HepG2 (cell line): ENCODE results near the gene LDLRAD3. TPM values are rescaled to one million over a fixed set of nuclear protein-coding genes. Genes with fewer than 3 reads are reported as not detected.

Experiments
- ATAC-seq: fragments of 200-7000 bp; cut with Tn5 transposase; 3 replicates; pipeline ENCODE4 v1.9.1; 2020; ENCODE audit warnings: mild to moderate bottlenecking, moderate library complexity
- BruUV-seq: library from RNA; stranded (reverse); fragments of 400-500 nt; replicated peaks from 2 replicates; lab custom pipeline; 2021; lab: Mats Ljungman, UMichigan
- CTCF ChIA-PET: fragments of 300-600 bp; formaldehyde crosslinking; extraction: SDS; loops from one replicate; lab custom pipeline; 2021; ENCODE audit warnings: low total read pairs, inconsistent platforms, low intra/inter-chr PET ratio; lab: Yijun Ruan, JAX
- POLR2A ChIA-PET: fragments of 350-600 bp; sonication (Branson Sonifier 250); formaldehyde crosslinking; loops from one replicate; lab custom pipeline; 2020; ENCODE audit warnings: antibody characterized with exemption, inconsistent platforms; lab: Yijun Ruan, JAX
- DNase-seq: peaks from one replicate; pipeline ENCODE4 v3.0.0-alpha.2; 2015; ENCODE audit warnings: low spot score
- FAIRE-seq: peaks from 3 replicates; lab custom pipeline; 2011; peaks lifted over from hg19 to GRCh38; lab: Jason Lieb, UNC
- H2AFZ ChIP-seq: one replicate; pipeline ENCODE4 v1.6.1; 2011; ENCODE audit warnings: low read length, inconsistent platforms
- H3K27ac ChIP-seq: fragments of 300-600 bp; 3 replicates; pipeline ENCODE4 v1.8.0; 2011; ENCODE audit warnings: mixed run types, mild to moderate bottlenecking, mixed read lengths, low read length, inconsistent platforms; ENCODE audit not compliant: insufficient read depth; ENCODE audit errors: extremely low read length
- H3K27me3 ChIP-seq, 2 experiments: fragments of 200-600 bp in 1 of 2; 2 replicates in 1 of 2; 3 replicates in 1 of 2; pipeline versions ENCODE4 v1.6.0 to v1.8.0; 2011; ENCODE audit warnings: low read length in 2 of 2, mild to moderate bottlenecking in 2 of 2, moderate library complexity in 2 of 2, inconsistent platforms in 1 of 2; ENCODE audit not compliant: insufficient read depth in 2 of 2, control insufficient read depth in 1 of 2
- H3K36me3 ChIP-seq, 2 experiments: fragments of 200-600 bp in 1 of 2; replicated peaks in 1 of 2; 2 replicates in 1 of 2; 3 replicates in 1 of 2; pipeline versions ENCODE4 v1.5.1 to v1.8.0; 2011; ENCODE audit warnings: low read length in 2 of 2, inconsistent platforms in 1 of 2; ENCODE audit not compliant: insufficient read depth in 2 of 2, control insufficient read depth in 1 of 2
- H3K4me1 ChIP-seq: 2 replicates; pipeline ENCODE4 v1.5.1; 2012; ENCODE audit warnings: low read length, inconsistent platforms; ENCODE audit not compliant: insufficient read depth
- H3K4me2 ChIP-seq: 2 replicates; pipeline ENCODE4 v1.6.0; 2011; ENCODE audit warnings: low read depth, low read length, inconsistent platforms
- H3K4me3 ChIP-seq, 3 experiments: fragments of 200-600 bp in 1 of 3; sonication (generic), shearing (Covaris generic) in 1 of 3; replicated peaks in 1 of 3; 2 replicates each; pipeline ENCODE4 v1.5.1; 2011 to 2016; ENCODE audit warnings: low read length in 3 of 3, inconsistent platforms in 2 of 3, low read depth in 2 of 3, mild to moderate bottlenecking in 2 of 3, control low read depth in 1 of 3, mixed read lengths in 1 of 3; ENCODE audit not compliant: insufficient read depth in 1 of 3
- H3K79me2 ChIP-seq: one replicate; pipeline ENCODE4 v1.6.1; 2011; ENCODE audit warnings: low read length, inconsistent platforms; ENCODE audit not compliant: insufficient read depth
- H3K9ac ChIP-seq: 2 replicates; pipeline ENCODE4 v1.6.0; 2011; ENCODE audit warnings: mild to moderate bottlenecking, low read depth, low read length, inconsistent platforms; ENCODE audit not compliant: insufficient read depth
- H3K9me3 ChIP-seq: 2 replicates; pipeline ENCODE4 v1.5.1; 2012; ENCODE audit warnings: mild to moderate bottlenecking, low read length
- H4K20me1 ChIP-seq: 2 replicates; pipeline ENCODE4 v1.6.0; 2011; ENCODE audit warnings: inconsistent platforms, mild to moderate bottlenecking, low read length, moderate library complexity; ENCODE audit not compliant: insufficient read depth
- HOXA3 ChIP-seq: sonication (generic); formaldehyde crosslinking; IDR thresholded peaks from 2 replicates; pipeline ENCODE4 v1.5.0; 2020; ENCODE audit warnings: missing genetic modification reagents
- KLF13 ChIP-seq: sonication (generic); formaldehyde crosslinking; IDR thresholded peaks from 2 replicates; pipeline ENCODE4 v1.4.0; 2020; ENCODE audit warnings: mild to moderate bottlenecking, missing genetic modification reagents
- RBM39 ChIP-seq: fragments of 200-400 bp; formaldehyde crosslinking; IDR thresholded peaks from one replicate; pipeline ENCODE4 v1.6.1; 2018; ENCODE audit warnings: antibody characterized with exemption, mild to moderate bottlenecking, low read depth, low read length; ENCODE audit not compliant: poor library complexity, severe bottlenecking
- SMAD1 ChIP-seq: sonication (generic); formaldehyde crosslinking; IDR thresholded peaks from 2 replicates; pipeline ENCODE4 v1.4.0; 2020; ENCODE audit warnings: missing genetic modification reagents, low read depth, mild to moderate bottlenecking, borderline replicate concordance
- YY1 ChIP-seq: IDR thresholded peaks from 2 replicates; pipeline ENCODE4 v1.6.1; 2011; ENCODE audit warnings: low read length, low read depth, moderate library complexity, mild to moderate bottlenecking; ENCODE audit not compliant: insufficient read depth, insufficient replicate concordance
- ZBTB49 ChIP-seq: sonication (generic); formaldehyde crosslinking; IDR thresholded peaks from 2 replicates; pipeline ENCODE4 v1.4.0; 2020; ENCODE audit warnings: missing genetic modification reagents, borderline replicate concordance
- ZNF18 ChIP-seq: sonication (generic); formaldehyde crosslinking; IDR thresholded peaks from 2 replicates; pipeline ENCODE4 v1.8.0; 2022; ENCODE audit warnings: mild to moderate bottlenecking, missing genetic modification reagents; ENCODE audit not compliant: insufficient replicate concordance
- ZNF207 ChIP-seq: fragments of 450-650 bp; IDR thresholded peaks from 2 replicates; pipeline ENCODE4 v1.6.1; 2016; ENCODE audit warnings: antibody characterized with exemption, borderline replicate concordance
- ZNF614 ChIP-seq: IDR thresholded peaks from 2 replicates; pipeline ENCODE4 v1.6.1; 2018; ENCODE audit warnings: missing biosample characterization, missing genetic modification reagents, inconsistent platforms, borderline replicate concordance
- WGBS: methylation state at CpG from one replicate; pipeline ENCODE4 v1.1.6; 2017; ENCODE audit warnings: low lambda C conversion rate; 5-methylcytosine and 5-hydroxymethylcytosine counted together
- in situ Hi-C: cut with HindIII; loops from 2 replicates; pipeline ENCODE4 v1.10.0; 2017; ENCODE audit warnings: low pct_unique_long_range_greater_than_20kb; ENCODE audit not compliant: extremely low pct_ligation_motif_present
- intact Hi-C: fragments of 100-400 bp; cut with micrococcal nuclease; formaldehyde crosslinking; loops from one replicate; pipeline ENCODE4 v1.10.0; 2022; ENCODE audit not compliant: unreplicated experiment
- polyA plus RNA-seq, 8 experiments: library from polyadenylated mRNA; depleted of rRNA in 3 of 8; stranded (reverse) in 7 of 8; unstranded in 1 of 8; fragments of >200 nt; fragmentation: Illumina TruSeq in 4 of 8; extraction: Trizol in 4 of 8; gene quantifications; 2 replicates each; pipeline versions ENCODE4 v1.2.1 to v1.2.3, GENCODE V29; 2011 to 2016; ENCODE audit warnings: low read depth in 4 of 8, missing spikeins in 1 of 8, mixed read lengths in 1 of 8; ENCODE audit not compliant: insufficient read depth in 1 of 8
- total RNA-seq, 5 experiments: library from RNA; depleted of rRNA; stranded (reverse); fragments of >200 nt; fragmentation: Illumina TruSeq; extraction: Trizol; gene quantifications; 2 replicates each; pipeline ENCODE4 v1.2.3, GENCODE V29; 2016; ENCODE audit warnings: low read depth in 1 of 5

LDLRAD3 gene
- total and polyA plus RNA-seq, 2 of the 13 experiments (the other 11 are each of a cell fraction or from before 2014, with no cell fraction given), result 0.50 to 0.60 TPM

DNA sequence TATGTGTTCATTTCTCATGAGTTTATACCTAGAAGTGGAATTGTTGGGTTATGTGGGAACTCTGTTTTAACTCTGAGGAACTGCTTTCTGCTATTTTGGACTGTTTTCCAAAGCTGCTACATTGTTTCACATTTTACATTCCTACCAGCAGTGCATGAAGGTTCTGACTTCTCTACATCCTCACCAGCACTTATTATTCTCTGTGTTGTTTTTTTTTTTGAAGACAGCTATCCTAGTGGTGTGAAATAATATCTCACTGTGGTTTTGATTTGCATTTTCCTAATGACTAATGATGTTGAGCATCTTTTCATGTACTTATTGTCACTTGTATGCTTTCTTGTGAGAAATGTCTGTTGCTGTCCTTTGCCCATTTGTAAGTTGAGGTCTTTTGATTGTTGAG lies 175.4 kb downstream of the LDLRAD3 start (continued):
- no peak for TF ChIP-seq KLF13 (CRISPR knock-in tag)
- no peak for TF ChIP-seq HOXA3 (CRISPR knock-in tag)
- no peak for TF ChIP-seq ZNF207
- TF ChIP-seq SMAD1 (CRISPR knock-in tag), result no peak
- TF ChIP-seq ZNF18 (CRISPR knock-in tag), result no peak
- no peak for TF ChIP-seq YY1

DNA sequence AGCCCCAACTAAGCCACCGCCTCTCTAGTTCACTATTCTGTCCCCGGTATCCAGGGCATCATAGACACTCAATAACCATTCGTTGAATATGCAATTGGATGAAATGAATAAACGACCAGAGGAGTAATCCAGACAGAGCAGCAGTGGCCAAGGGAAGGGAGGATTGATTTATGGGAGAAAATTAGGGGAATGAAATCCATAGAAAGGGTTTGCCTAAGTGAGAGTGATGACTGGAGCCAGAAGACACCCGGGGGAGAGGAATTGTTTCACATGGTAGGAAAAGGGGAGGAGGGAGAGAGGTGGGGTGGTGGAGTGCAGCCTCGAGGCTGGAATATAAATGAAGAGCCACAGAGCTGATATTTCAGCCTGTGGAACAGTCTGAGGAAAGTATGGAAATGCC lies 177.2 kb downstream of the LDLRAD3 start:
- H3K4me3 ChIP-seq, result no peak overlapping the region
- no peak overlapping the region for H2AFZ ChIP-seq
- FAIRE-seq, result no peak
- no peak for TF ChIP-seq ZBTB49 (CRISPR knock-in tag)
- no peak for TF ChIP-seq RBM39
- TF ChIP-seq ZNF614 (CRISPR knock-in tag), result no peak
- POLR2A ChIA-PET, result no interaction called here
- H3K36me3 ChIP-seq, result no peaks in the 10 kb centered on the region
- H3K4me1 ChIP-seq, result no peaks in the 10 kb centered on the region
- intact Hi-C loops (no loop called here), in situ Hi-C loops (no loop called here)
- no peak for ATAC-seq
- H3K27me3 ChIP-seq, result peaks cover 0 to 1% of the 10 kb centered on the region in 2 experiments; a peak in 2 of 5 replicates
- no peaks in the 10 kb centered on the region for H3K79me2 ChIP-seq
- WGBS, result 34% methylated on average over 6 of the region's 6 CpGs
- no peak overlapping the region for H3K9ac ChIP-seq
- BruUV-seq, result no TSS peak
- no peaks in the 10 kb centered on the region for H3K9me3 ChIP-seq
- no peaks in the 10 kb centered on the region for H4K20me1 ChIP-seq
- no peak overlapping the region for H3K27ac ChIP-seq
- no peak overlapping the region for H3K4me2 ChIP-seq
- no peak for DNase-seq
- CTCF ChIA-PET, result no interaction called here
